IMR-90 (cell line): ENCODE measurements around the gene RASGEF1C. TPM values are rescaled to one million over a fixed set of nuclear protein-coding genes. Genes with fewer than 3 reads are reported as not detected.

ENCODE experiments used
- ATAC-seq: fragments of 200-7000 bp; cut with Tn5 transposase; 2 replicates; pipeline ENCODE4 v1.9.1; 2020; ENCODE audit warnings: low read depth, mild to moderate bottlenecking, moderate library complexity
- BruUV-seq: library from RNA; stranded (reverse); fragments of 400-500 nt; replicated peaks from 2 replicates; lab custom pipeline; 2021; lab: Mats Ljungman, UMichigan
- CTCF ChIA-PET: fragments of 300-600 bp; formaldehyde crosslinking; extraction: SDS; loops from one replicate; lab custom pipeline; 2021; ENCODE audit warnings: antibody characterized with exemption; lab: Yijun Ruan, JAX
- POLR2A ChIA-PET: fragments of 300-600 bp; sonication (Branson Sonifier 250); formaldehyde crosslinking; loops from one replicate; lab custom pipeline; 2022; ENCODE audit warnings: antibody characterized with exemption; ENCODE audit not compliant: unreplicated experiment; lab: Charles Lee
- DNase-seq: peaks from one replicate; pipeline ENCODE4 v3.0.0; 2013
- H2AFZ ChIP-seq: replicated peaks from 2 replicates; pipeline ENCODE3; 2013; ENCODE audit warnings: low read length, mild to moderate bottlenecking; ENCODE audit not compliant: poor library complexity
- H2AK5ac ChIP-seq: 2 replicates; pipeline ENCODE4 v1.6.1; 2013; ENCODE audit warnings: low read depth, low read length, inconsistent platforms
- H2AK9ac ChIP-seq: replicated peaks from 2 replicates; pipeline ENCODE3; 2013; ENCODE audit warnings: mild to moderate bottlenecking, low read depth, low read length, moderate library complexity; ENCODE audit not compliant: poor library complexity
- H2BK120ac ChIP-seq: 2 replicates; pipeline ENCODE4 v1.6.1; 2013; ENCODE audit warnings: low read depth, low read length, inconsistent platforms
- H2BK15ac ChIP-seq: 3 replicates; pipeline ENCODE4 v1.6.1; 2013; ENCODE audit warnings: low read depth, low read length, inconsistent platforms
- H2BK20ac ChIP-seq: 2 replicates; pipeline ENCODE4 v1.6.1; 2013; ENCODE audit warnings: low read depth, mild to moderate bottlenecking, inconsistent platforms, low read length, moderate library complexity
- H2BK5ac ChIP-seq: 2 replicates; pipeline ENCODE4 v1.6.1; 2013; ENCODE audit warnings: mild to moderate bottlenecking, low read depth, low read length, inconsistent platforms; ENCODE audit not compliant: poor library complexity, severe bottlenecking
- H3K14ac ChIP-seq: replicated peaks from 2 replicates; pipeline ENCODE4 v1.6.1; 2013; ENCODE audit warnings: low read depth, low read length, inconsistent platforms
- H3K18ac ChIP-seq: 2 replicates; pipeline ENCODE4 v1.6.1; 2013; ENCODE audit warnings: low read depth, low read length, control low read depth
- H3K23ac ChIP-seq: 2 replicates; pipeline ENCODE4 v1.6.1; 2013; ENCODE audit warnings: low read depth, low read length, inconsistent platforms
- H3K27ac ChIP-seq: 2 replicates; pipeline ENCODE4 v1.5.1; 2013; ENCODE audit warnings: mild to moderate bottlenecking, control low read depth, low read length; ENCODE audit not compliant: insufficient read depth
- H3K27me3 ChIP-seq: 2 replicates; pipeline ENCODE4 v1.6.1; 2013; ENCODE audit warnings: low read length; ENCODE audit not compliant: control insufficient read depth, insufficient read depth
- H3K36me3 ChIP-seq: 2 replicates; pipeline ENCODE4 v1.6.1; 2013; ENCODE audit warnings: low read length, mixed read lengths; ENCODE audit not compliant: control insufficient read depth, insufficient read depth
- H3K4ac ChIP-seq: 2 replicates; pipeline ENCODE4 v1.6.1; 2013; ENCODE audit warnings: low read depth, low read length, inconsistent platforms
- H3K4me1 ChIP-seq: 2 replicates; pipeline ENCODE4 v1.6.1; 2013; ENCODE audit warnings: low read length, mixed read lengths; ENCODE audit not compliant: control insufficient read depth, insufficient read depth
- H3K4me2 ChIP-seq: 2 replicates; pipeline ENCODE4 v1.6.1; 2013; ENCODE audit warnings: low read depth, mild to moderate bottlenecking, control low read depth, low read length, moderate library complexity
- H3K4me3 ChIP-seq: 2 replicates; pipeline ENCODE4 v1.5.1; 2013; ENCODE audit warnings: low read depth, mild to moderate bottlenecking, control low read depth, low read length, moderate library complexity; ENCODE audit not compliant: insufficient read depth
- H3K56ac ChIP-seq: 2 replicates; pipeline ENCODE4 v1.6.1; 2013; ENCODE audit warnings: low read length, inconsistent platforms; ENCODE audit not compliant: insufficient read depth; ENCODE audit errors: extremely low read depth
- H3K79me1 ChIP-seq, 2 experiments: 2 replicates each; pipeline ENCODE4 v1.6.1; 2013; ENCODE audit warnings: low read length in 2 of 2, inconsistent platforms in 1 of 2, low read depth in 1 of 2
- H3K9ac ChIP-seq: 2 replicates; pipeline ENCODE4 v1.6.1; 2013; ENCODE audit warnings: low read depth, low read length, control low read depth
- H3K9me1 ChIP-seq: 2 replicates; pipeline ENCODE4 v1.6.1; 2013; ENCODE audit warnings: low read length, inconsistent platforms; ENCODE audit not compliant: insufficient read depth
- H3K9me3 ChIP-seq: 2 replicates; pipeline ENCODE4 v1.6.1; 2013; ENCODE audit warnings: low read length; ENCODE audit not compliant: control insufficient read depth, insufficient read depth
- H4K20me1 ChIP-seq: 2 replicates; pipeline ENCODE4 v1.6.1; 2013; ENCODE audit warnings: low read length, inconsistent platforms; ENCODE audit not compliant: insufficient read depth
- H4K5ac ChIP-seq: 2 replicates; pipeline ENCODE4 v1.6.1; 2013; ENCODE audit warnings: mild to moderate bottlenecking, low read depth, low read length, control low read depth
- H4K8ac ChIP-seq, 2 experiments: 2 replicates each; pipeline ENCODE4 v1.6.1; 2013; ENCODE audit warnings: low read depth in 2 of 2, low read length in 2 of 2, control low read depth in 1 of 2, inconsistent platforms in 1 of 2
- H4K91ac ChIP-seq: 2 replicates; pipeline ENCODE4 v1.6.1; 2013; ENCODE audit warnings: low read depth, low read length, inconsistent platforms; ENCODE audit not compliant: insufficient read depth
- BHLHE40 ChIP-seq: fragments of 150-350 bp; IDR thresholded peaks from 2 replicates; pipeline ENCODE4 v1.6.1; 2016; ENCODE audit warnings: mild to moderate bottlenecking, low read depth, low read length
- MAFK ChIP-seq: IDR thresholded peaks from 2 replicates; pipeline ENCODE4 v1.6.1; 2012; ENCODE audit warnings: low read depth, low read length, improper control_type of control experiment
- MAZ ChIP-seq: IDR thresholded peaks from 2 replicates; pipeline ENCODE4 v1.6.1; 2012; ENCODE audit warnings: low read depth, mild to moderate bottlenecking, low read length, improper control_type of control experiment, moderate library complexity, borderline replicate concordance
- NFE2L2 ChIP-seq: fragments of 150-350 bp; IDR thresholded peaks from 2 replicates; pipeline ENCODE4 v1.6.1; 2016; ENCODE audit warnings: low read depth, mild to moderate bottlenecking, low read length
- RAD21 ChIP-seq: IDR thresholded peaks from 2 replicates; pipeline ENCODE4 v1.6.1; 2012; ENCODE audit warnings: low read length, improper control_type of control experiment
- SMC3 ChIP-seq: fragments of 150-350 bp; IDR thresholded peaks from 2 replicates; pipeline ENCODE4 v1.6.1; 2016; ENCODE audit warnings: low read depth, mild to moderate bottlenecking, antibody characterized with exemption, low read length, moderate library complexity
- WGBS, 2 experiments: methylation state at CpG; one replicate each; pipeline versions ENCODE4 v1.1.5 to v1.1.7; 2013; ENCODE audit warnings: missing lambda C conversion rate in 2 of 2; ENCODE audit not compliant: insufficient read length in 1 of 2; ENCODE audit errors: extremely low coverage in 2 of 2; 5-methylcytosine and 5-hydroxymethylcytosine counted together
- dilution Hi-C: fragments of 300-500 bp; cut with HindIII; formaldehyde crosslinking; loops from one replicate; pipeline ENCODE4 v1.14.3; 2018; ENCODE audit warnings: low sequenced_read_pairs; ENCODE audit not compliant: unreplicated experiment
- in situ Hi-C: fragments of 300-500 bp; cut with MboI; formaldehyde crosslinking; loops from 3 replicates; pipeline ENCODE4 v1.14.3; 2019; ENCODE audit warnings: low sequenced_read_pairs, inconsistent platforms, mixed read lengths
- intact Hi-C: fragments of 100-400 bp; cut with micrococcal nuclease; formaldehyde crosslinking; loops from 2 replicates; pipeline ENCODE4 v1.10.0; 2022
- polyA plus RNA-seq, 3 experiments: library from polyadenylated mRNA; depleted of rRNA; stranded (reverse); fragments of >200 nt; gene quantifications; 2 replicates each; pipeline ENCODE4 v1.2.3, GENCODE V29; 2012; ENCODE audit warnings: low replicate concordance in 1 of 3
- total RNA-seq: library from RNA; depleted of rRNA; stranded (reverse); fragments of >200 nt; gene quantifications from 2 replicates; pipeline ENCODE4 v1.2.3, GENCODE V29; 2012
- TF ChIP-seq, protein P1 (sequence below): conservative IDR thresholded peaks from 2 replicates; pipeline ENCODE4 v1.5.1; 2012; ENCODE audit warnings: mild to moderate bottlenecking, low read depth, low read length, improper control_type of control experiment

Gene RASGEF1C
- total and polyA plus RNA-seq, 2 of the 4 experiments (the other 2 are of a cell fraction): not detected

DNA sequence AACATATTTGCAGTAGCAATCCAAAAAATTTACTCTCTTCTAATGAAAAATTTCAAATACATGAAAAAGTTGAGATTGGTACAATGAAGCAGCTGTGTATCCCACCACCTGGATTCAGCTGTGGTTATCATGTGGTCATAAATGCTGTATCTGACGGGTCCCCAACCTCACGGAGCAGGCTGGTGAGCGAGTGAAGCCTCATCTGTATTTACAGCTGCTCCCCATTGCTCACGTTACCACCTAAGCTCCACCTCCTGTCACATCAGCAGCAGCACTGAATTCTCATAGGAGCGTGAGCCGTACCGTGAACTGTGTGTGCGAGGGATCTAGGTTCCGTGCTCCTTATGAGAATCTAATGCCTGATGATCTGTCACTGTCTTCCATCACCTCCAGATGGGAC, 130.7 kb downstream of the RASGEF1C start:
- Histone ChIP-seq H3K79me1 (no peaks in the 10 kb centered on the region), H2BK15ac (no peak overlapping the region), H3K4ac (no peak overlapping the region), H2BK20ac (no peak overlapping the region), H3K23ac (no peak overlapping the region), H4K5ac (no peak overlapping the region), H3K56ac (no peak overlapping the region), H2AFZ (no peak overlapping the region), H3K27ac (no peak overlapping the region), H3K4me3 (no peak overlapping the region), H2AK5ac (no peak overlapping the region), H2BK120ac (no peak overlapping the region), H3K4me2 (no peak overlapping the region), H3K9me3 (no peaks in the 10 kb centered on the region), H3K9me1 (no peaks in the 10 kb centered on the region), H3K9ac (no peak overlapping the region), H4K20me1 (no peaks in the 10 kb centered on the region), H3K36me3 (no peaks in the 10 kb centered on the region), H4K8ac (no peak overlapping the region), H3K27me3 (peaks cover 12% of the 10 kb centered on the region; the same call in 1 of the 2 replicates), H3K18ac (no peak overlapping the region), H4K91ac (no peak overlapping the region), H3K14ac (no peak overlapping the region), H2BK5ac (no peak overlapping the region), H2AK9ac (no peak overlapping the region), H3K4me1 (peaks cover 5% of the 10 kb centered on the region; the same call in 1 of the 2 replicates)
- dilution Hi-C loops: no loop called here
- no TSS peak for BruUV-seq
- ChIA-PET POLR2A (no interaction called here), CTCF (no interaction called here)
- WGBS, 2 experiments: no CpG with 5 or more reads among the region's 9 CpGs
- ATAC-seq (no peak), DNase-seq (no peak)
- in situ Hi-C loops: no loop called here
- intact Hi-C loops: no loop called here
- TF ChIP-seq MAFK (no peak), MAZ (no peak), BHLHE40 (no peak), NFE2L2 (no peak), SMC3 (no peak), RAD21 (no peak)
- TF ChIP-seq, protein P1, sequence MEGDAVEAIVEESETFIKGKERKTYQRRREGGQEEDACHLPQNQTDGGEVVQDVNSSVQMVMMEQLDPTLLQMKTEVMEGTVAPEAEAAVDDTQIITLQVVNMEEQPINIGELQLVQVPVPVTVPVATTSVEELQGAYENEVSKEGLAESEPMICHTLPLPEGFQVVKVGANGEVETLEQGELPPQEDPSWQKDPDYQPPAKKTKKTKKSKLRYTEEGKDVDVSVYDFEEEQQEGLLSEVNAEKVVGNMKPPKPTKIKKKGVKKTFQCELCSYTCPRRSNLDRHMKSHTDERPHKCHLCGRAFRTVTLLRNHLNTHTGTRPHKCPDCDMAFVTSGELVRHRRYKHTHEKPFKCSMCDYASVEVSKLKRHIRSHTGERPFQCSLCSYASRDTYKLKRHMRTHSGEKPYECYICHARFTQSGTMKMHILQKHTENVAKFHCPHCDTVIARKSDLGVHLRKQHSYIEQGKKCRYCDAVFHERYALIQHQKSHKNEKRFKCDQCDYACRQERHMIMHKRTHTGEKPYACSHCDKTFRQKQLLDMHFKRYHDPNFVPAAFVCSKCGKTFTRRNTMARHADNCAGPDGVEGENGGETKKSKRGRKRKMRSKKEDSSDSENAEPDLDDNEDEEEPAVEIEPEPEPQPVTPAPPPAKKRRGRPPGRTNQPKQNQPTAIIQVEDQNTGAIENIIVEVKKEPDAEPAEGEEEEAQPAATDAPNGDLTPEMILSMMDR: no peak
